GM21717 (cell line): ENCODE measurements around the gene TMEM139.
"Not testable (repeated sequence)": the region's sequence is repeated elsewhere in the genome, so short reads cannot be mapped to it uniquely, and the experiment has no call there.

Experiments used
- ATAC-seq: cut with Tn5 transposase; IDR thresholded peaks from one replicate; pipeline ENCODE4 v1.9.1; 2021; ENCODE audit warnings: mild to moderate bottlenecking, moderate library complexity; ENCODE audit not compliant: unreplicated experiment

Gene TMEM139

DNA sequence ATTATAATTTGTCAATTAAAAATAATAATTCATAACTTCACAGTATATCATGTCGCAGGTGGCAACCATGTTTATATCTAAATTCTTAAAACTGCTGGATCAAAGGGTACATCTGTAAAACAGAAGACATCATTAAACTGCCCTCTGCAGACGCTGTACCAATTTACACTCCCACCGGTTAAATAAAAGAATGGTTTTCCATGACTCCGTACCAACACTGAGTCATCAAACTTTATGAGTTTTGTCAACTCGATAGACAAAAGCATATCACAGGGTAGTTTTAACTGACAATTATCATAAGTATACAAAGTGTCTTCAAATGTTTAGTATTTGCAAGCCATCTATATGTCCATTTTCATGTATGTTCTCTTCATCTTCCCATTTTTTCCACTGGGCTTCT lies 27.3 kb upstream of the TMEM139 start:
- no peak for ATAC-seq

DNA sequence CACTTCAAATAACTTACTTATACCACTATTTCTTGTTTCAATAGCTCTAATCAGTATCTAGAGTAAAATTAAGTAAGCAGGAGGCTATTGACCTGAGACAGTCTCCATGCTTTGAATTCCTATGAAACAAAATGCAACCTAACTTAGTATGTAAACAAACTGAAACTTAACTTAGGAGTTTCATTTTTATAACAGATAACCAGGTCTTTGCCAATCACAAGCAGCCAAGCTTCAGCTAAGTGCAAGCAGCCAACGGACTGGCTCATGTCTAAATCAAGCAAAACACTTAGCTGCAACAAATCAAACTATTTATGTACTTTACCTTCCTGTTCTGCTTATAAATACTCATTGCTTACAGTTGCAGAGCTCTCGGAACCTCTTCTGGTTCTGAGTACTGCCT lies 25.9 kb upstream of the TMEM139 start:
- ATAC-seq = peak; percentile 50

DNA sequence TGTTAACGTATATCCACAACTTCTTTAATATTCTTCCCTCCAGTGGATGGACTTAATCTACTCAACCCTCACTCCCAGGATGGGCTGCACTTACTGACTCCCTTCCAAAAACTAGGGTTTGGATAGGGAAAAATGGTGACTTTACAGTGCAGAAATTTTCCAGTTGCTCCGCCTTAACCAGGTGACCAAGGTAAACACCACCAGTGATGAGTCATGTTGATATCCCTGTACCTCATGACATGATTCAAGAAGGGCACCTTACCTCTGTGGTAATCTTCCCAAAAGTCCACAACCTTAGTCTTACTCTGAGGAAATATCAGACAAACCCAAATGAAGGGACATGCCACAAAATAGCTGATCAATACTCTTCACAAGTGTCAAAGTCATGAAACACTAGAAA lies 25.0 kb upstream of the TMEM139 start:
- ATAC-seq = no peak

DNA sequence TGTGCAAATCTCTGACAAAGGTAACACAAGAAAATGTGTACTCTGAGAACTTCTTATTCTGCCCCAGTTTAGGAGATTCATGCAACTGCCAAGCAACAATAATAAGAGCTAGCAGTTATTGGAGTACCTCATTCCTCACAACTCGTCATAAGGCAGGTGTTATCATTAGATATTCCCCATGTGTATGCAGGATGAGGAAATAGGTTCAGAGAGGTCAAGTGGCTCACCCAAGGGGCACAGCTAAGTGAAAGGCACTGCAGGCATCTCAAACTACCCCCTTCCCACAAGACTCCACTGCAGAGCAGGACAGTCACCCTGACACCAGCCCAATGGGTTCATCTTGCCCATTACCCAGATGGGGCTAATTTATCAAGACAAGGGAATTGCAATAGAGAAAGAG lies 22.9 kb upstream of the TMEM139 start:
- no peak for ATAC-seq

GRCh38 chr7:143263266-143264195 lies 21.2 kb upstream of the TMEM139 start, which contains the start of gene GSTK1:
Gene GSTK1, plus strand, starts transcription at chr7:143263441. Its CDS starts 73 bp downstream, at chr7:143263514.
- ATAC-seq = peak; percentile 97

DNA sequence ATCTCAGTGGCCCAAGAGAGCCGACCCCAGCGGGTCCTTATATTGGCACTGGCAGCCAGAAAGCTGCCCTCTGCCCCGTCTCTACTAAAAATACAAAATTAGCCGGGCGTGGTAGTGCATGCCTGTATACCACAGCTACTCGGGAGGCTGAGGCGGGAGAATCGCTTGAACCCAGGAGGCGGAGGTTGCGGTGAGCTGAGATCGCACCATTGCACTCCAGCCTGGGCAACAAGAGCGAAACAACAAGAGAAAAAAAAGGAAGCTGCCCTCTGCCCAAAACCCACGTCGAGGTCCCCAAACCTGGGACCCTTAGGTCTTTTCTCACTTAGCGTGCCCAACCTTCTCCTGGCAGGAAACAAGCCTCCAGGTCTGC lies 20.6 kb upstream of the TMEM139 start:
- not testable (repeated sequence) for ATAC-seq

DNA sequence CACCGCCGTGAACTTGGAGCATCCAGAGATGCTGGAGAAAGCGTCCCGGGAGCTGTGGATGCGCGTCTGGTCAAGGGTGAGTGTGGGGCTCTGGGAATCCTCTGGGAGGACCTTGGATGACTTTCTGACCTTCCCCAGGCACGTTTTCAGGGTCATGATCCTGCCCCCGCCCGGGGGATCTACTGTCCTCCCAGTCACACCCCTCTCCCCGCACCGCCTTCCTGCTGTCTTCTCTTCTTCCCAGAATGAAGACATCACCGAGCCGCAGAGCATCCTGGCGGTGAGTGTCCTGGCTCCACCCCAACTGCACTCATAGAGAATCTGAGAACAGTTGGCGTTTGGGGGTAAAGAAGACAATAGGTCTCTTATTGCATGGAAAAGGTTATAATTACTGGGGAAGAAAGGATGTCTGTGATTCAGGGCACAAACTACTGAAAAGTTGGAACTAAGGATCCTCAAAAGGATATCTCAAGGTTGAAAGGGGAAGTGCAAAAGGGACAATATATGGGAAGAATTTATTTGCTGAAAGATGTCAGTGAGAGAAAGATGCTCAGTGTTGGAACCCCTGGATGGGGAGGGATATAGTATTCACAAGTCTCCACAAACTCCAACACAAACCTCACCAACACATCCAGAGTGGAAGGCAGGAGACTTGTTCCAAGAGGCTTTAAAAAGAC lies 19.6 kb upstream of the TMEM139 start:
- ATAC-seq = no peak

DNA sequence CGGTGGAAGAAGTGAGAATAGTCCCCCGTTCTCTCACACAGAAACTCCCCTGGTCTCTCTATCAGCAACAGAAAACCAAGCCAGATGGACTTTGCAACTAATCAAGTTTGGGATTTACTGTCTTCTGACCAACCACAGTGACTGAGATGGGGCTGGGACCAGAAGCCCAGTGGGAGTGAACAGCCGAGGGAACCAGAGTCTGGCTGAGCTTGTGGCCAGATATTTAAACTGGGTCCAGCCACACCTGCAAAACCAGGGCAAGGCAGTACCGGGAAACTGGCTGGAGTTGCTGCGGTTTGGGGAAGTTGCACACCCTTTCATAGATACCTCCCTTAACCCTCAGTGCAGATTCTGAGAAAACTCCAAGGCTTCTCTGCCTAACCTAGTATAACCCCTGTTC lies 15.5 kb upstream of the TMEM139 start:
- ATAC-seq = no peak

DNA sequence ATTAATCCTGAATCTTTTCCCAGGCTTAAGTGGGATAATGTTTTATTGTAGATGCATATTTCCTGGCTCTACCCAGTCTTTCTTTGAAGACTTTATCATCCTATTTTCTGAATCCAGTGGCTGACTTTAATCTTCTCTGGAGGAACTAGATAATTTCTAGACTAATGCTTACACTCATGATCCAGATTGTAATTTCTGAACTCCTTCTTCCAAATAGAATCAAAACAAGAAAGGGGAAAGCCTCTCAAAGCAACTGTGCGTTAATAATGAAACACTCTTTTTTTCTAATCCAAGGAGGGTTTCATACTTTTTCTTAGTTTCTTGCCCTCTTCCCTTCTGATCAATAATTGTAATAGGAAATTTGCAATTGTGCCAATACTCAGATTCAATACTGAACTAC lies 13.5 kb upstream of the TMEM139 start:
- ATAC-seq = no peak

GRCh38 chr7:143272871-143273270 lies 11.9 kb upstream of the TMEM139 start:
- no peak for ATAC-seq

- no peak for ATAC-seq
Measured at GRCh38 chr7:143279186-143280098, 5.3 kb upstream of the TMEM139 start.

- ATAC-seq = no peak
Measured at GRCh38 chr7:143280160-143280559, 4.6 kb upstream of the TMEM139 start.

- ATAC-seq = no peak
Measured at GRCh38 chr7:143280566-143280965, 4.2 kb upstream of the TMEM139 start.

- no peak for ATAC-seq
Measured at GRCh38 chr7:143281529-143281928, 3.2 kb upstream of the TMEM139 start.

DNA sequence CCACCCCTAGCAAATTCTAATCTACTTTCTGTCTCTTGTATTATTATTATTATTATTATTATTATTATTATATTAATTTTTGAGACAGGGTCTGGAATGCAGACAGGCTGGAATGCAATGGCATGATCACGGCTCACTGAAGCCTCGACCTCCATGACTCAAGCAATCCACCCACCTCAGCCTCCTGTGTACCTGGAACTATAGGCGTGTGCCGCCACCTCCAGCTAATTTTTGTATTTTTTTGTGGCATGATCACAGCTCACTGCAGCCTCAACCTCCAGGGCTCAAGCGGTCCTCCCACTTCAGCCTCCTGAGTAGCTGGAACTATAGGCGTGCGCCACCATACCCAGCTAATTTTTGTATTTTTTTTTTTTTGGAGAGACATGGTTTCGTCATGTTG lies 2.6 kb upstream of the TMEM139 start:
- ATAC-seq = no peak

- ATAC-seq = no peak
Measured at GRCh38 chr7:143283381-143283780, 1.4 kb upstream of the TMEM139 start.

GRCh38 chr7:143285470-143285778 lies 666 bp downstream of the TMEM139 start:
- no peak for ATAC-seq

- no peak for ATAC-seq
Measured at GRCh38 chr7:143285806-143286521, 1.2 kb downstream of the TMEM139 start.

GRCh38 chr7:143286522-143286890 lies 1.7 kb downstream of the TMEM139 start:
- no peak for ATAC-seq

GRCh38 chr7:143287339-143287934 lies 2.7 kb downstream of the TMEM139 start:
- no peak for ATAC-seq
